ENCODE measurements around the gene SYCP3.
"Not testable (repeated sequence)": the region's sequence is repeated elsewhere in the genome, so short reads cannot be mapped to it uniquely, and the experiment has no call there.

Gene SYCP3

DNA sequence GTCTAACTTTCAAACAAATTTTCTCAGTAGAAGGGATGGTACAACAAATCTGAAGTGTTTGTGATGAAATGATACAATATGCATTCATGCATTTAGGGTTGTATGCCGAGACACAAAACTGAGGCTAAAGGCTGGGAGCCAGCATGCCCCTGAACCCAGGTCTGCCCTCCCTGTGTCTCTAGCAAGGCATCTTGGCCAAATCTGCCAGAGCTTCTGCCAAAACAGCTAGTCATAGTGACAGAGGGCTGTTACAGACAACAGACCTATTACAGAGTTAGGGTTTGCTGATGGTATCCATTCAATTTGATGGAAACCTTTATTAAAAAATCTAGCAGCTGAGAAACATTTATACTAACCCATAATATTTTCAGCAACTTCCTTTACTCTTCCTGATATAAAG is 53.1 kb downstream of the SYCP3 start:
- TF ChIP-seq, protein P1, sequence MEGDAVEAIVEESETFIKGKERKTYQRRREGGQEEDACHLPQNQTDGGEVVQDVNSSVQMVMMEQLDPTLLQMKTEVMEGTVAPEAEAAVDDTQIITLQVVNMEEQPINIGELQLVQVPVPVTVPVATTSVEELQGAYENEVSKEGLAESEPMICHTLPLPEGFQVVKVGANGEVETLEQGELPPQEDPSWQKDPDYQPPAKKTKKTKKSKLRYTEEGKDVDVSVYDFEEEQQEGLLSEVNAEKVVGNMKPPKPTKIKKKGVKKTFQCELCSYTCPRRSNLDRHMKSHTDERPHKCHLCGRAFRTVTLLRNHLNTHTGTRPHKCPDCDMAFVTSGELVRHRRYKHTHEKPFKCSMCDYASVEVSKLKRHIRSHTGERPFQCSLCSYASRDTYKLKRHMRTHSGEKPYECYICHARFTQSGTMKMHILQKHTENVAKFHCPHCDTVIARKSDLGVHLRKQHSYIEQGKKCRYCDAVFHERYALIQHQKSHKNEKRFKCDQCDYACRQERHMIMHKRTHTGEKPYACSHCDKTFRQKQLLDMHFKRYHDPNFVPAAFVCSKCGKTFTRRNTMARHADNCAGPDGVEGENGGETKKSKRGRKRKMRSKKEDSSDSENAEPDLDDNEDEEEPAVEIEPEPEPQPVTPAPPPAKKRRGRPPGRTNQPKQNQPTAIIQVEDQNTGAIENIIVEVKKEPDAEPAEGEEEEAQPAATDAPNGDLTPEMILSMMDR (IDR thresholded peaks at IDR 0.05; ENCODE audit: low read depth, low read length, missing control alignments): no peak
- no peak for DNase-seq (ENCODE audit: low read depth)
- H3K4me3 ChIP-seq (ENCODE audit: low read depth, low read length): no peak overlapping the region

DNA sequence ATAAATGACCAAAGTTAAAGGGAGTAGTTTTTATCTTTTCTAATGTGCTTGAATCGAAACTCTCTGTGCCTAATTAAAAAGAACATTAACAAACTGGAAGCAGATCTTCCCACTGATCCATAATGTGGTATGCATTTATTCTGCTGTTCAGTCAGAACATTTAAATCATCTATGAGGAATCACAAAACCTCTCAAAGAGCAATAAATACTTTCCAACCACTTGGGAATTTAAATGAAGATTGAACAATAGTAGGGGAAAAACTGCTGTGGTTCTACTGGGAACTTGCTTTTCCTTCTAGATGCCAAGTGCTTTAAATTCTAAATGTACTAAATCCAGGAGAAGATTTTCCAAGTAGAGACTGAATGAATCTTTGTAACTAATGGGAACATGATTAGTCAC is 54.2 kb downstream of the SYCP3 start:
- DNase-seq (ENCODE audit: low read depth): no peak
- TF ChIP-seq, protein P1 (IDR thresholded peaks at IDR 0.05; ENCODE audit: low read depth, low read length, missing control alignments): no peak
- H3K4me3 ChIP-seq (ENCODE audit: low read depth, low read length): no peak overlapping the region

DNA sequence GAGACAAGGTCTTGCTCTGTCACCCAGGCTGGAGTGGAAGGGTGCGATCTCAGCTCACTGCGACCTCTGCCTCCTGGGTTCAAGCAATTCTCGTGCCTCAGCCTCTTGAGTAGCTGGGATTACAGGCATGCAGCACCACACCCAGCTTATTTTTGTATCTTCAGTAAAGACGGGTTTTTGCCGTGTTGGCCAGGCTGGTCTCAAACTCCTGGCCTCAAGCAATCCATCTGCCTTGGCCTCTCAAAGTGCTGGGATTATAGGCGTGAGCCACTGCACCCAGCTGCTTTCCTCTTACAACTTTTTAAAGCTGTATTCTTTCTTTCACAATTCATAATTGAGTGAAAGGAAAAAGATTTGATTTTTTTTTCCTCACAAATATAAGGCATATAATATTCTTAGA is 57.6 kb downstream of the SYCP3 start:
- not testable (repeated sequence) for DNase-seq (ENCODE audit: low read depth); H3K4me3 ChIP-seq (ENCODE audit: low read depth, low read length)

DNA sequence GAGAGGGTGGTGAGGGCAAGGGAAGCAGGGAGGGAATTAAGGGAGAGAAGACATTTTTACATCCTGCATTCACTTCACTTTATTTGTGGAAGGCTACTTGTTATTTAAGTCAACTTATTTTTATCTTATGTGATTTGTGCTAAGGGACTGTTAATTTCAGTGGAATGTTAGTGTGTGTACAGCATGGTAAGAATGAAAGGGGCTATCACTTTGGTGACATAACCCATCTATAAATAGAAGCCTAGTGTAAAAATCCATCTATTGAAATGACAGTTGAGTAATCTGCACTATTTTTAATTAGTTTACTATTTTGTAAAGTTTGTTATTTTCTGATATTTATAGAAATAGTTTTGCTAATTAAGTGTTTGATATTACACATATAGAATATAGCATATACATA is 58.6 kb downstream of the SYCP3 start:
- TF ChIP-seq, protein P1 (IDR thresholded peaks at IDR 0.05; ENCODE audit: low read depth, low read length, missing control alignments): no peak
- DNase-seq (ENCODE audit: low read depth): no peak
- no peak overlapping the region for H3K4me3 ChIP-seq (ENCODE audit: low read depth, low read length)

DNA sequence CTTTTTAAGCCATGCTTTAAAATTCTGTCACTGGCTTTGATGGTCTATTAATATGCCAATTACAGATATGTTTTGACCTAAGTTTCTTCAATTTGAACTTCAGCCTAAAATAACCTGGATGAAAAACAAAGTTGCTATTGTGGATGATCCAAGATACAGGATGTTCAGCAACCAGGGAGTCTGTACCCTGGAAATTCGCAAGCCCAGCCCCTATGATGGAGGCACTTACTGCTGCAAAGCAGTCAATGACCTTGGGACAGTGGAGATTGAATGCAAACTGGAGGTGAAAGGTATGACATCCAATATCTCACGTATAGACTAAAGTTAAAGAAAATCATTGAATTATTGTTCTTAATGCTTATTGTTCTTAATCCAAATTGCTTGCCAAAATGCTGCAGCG is 59.0 kb downstream of the SYCP3 start:
- no peak overlapping the region for H3K4me3 ChIP-seq (ENCODE audit: low read depth, low read length)
- TF ChIP-seq, protein P1 (IDR thresholded peaks at IDR 0.05; ENCODE audit: low read depth, low read length, missing control alignments): no peak
- DNase-seq (ENCODE audit: low read depth): no peak

All from GM12864 (cell line).